ENCODE data around the gene FNDC3A. TPM values are rescaled to one million over a fixed set of nuclear protein-coding genes. Genes with fewer than 3 reads are reported as not detected.
"Not testable (repeated sequence)": the region's sequence is repeated elsewhere in the genome, so short reads cannot be mapped to it uniquely, and the experiment has no call there.

The FNDC3A gene
- polyA plus RNA-seq, 3 donors, result 66.6 to 81.9 (median 80.6) TPM

DNA sequence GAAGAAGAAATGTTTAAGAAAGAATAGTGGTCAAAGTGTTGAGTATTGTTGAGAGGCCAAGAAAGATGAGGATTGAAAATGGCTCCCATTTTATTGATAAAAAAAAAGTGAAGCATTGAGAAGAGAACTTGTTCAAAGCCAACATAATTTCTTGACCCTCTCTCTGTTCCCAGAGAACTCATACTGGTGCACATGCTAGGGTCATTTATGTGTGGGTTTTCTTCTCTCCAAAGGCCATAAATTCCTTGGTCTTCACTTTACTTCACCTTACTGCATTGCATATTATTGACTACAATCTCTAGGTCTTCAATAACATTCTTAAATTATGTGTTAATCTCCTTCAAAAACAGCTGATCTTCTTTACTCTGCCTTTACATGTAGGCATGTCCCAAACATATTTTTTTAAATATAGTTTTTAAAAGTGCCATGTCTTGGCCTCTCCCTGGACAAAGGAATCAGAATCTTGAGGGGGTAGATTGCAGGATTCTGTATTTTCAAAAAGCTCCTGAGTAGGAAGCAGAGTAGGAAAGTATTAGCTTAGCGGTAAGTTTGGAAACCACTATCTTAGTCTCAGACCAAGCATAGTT lies 1.8 kb upstream of the FNDC3A start:
- DNase-seq, result no peak

GRCh38 chr13:48975101-48975855 lies 434 bp upstream of the FNDC3A start:
- DNase-seq, result peak; percentile 60

GRCh38 chr13:48976576-48977285 lies 1.0 kb downstream of the FNDC3A start:
- DNase-seq, result peak; percentile 86

DNA sequence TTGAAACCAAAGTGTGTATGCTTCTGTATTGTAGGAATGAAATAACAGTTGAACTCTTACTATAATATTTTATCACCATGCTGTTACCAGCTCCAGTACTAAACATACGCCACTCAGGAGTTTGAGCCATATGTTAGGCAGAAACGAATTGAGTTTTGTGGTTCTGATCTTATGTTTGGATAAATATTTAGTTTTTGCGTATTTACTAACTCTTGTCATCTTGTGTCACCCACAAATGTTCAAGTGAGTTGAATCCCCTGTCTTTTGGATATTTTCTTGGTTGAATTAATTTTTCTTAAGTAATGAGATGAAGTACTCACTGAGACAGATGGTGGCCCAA lies 1.5 kb downstream of the FNDC3A start:
- DNase-seq, result peak; percentile 10

- no peak for DNase-seq
Measured at GRCh38 chr13:48977973-48978372, 2.3 kb downstream of the FNDC3A start.

GRCh38 chr13:48978942-48979601 lies 3.4 kb downstream of the FNDC3A start:
- no peak for DNase-seq

GRCh38 chr13:48979892-48980291 lies 4.2 kb downstream of the FNDC3A start:
- no peak for DNase-seq

DNA sequence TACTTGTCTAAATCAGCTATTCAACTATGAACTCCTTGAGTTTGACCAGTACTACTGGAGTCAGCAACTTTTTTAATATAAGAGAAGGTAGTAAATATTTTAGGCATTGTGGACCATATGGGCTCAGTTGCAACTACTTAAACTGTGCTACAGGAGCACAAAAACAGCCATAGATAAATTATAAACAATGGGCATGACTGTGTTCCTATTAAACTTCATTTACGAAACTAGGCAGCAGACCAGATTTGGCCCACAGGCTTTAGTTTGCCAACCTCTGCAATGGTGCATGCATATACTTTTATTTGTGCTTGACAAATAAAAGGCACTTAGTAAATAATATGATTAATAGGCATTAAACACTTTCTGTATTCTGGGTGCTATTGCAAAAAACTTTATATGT lies 7.6 kb downstream of the FNDC3A start:
- DNase-seq, result no peak

GRCh38 chr13:48985756-48986155 lies 10.0 kb downstream of the FNDC3A start:
- peak; percentile 39 for DNase-seq

DNA sequence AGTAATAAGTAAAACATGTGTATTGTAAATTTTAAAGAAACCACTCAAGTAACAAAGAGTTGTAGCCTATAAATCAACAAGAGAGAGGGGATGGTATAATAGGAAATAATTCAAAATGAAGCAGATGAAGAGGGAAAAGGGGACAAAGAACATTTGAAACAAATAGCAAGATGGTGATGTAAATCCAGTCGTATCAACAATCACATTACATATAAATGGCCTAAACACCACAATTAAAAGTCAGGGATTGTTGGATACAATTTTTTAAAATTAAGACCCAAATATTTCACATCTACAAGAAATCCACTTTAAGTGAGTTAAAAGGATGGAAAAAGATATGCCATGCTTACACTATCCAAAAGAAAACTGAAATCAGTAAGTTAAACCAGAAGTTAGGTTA lies 15.2 kb downstream of the FNDC3A start:
- DNase-seq, result no peak

DNA sequence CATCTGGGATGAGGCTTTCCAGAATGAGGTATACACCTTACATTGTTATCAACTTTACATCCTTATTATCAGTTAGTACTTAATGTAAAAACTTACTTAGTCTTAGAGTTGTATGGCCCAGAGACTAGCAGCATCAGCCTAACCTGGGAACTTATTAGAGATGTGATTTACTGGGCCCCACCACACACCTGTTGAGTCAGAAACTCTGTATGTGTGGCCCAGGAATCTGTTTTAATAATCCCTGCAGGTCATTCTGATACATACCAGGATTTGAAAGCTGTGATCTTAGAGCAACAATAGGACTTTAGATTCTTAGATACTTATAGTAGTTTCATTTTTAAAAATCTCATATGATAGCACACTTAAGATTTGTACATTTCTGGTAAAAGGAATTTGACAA lies 17.4 kb downstream of the FNDC3A start:
- no peak for DNase-seq

- DNase-seq, result no peak
Measured at GRCh38 chr13:48994706-48995105, 19.0 kb downstream of the FNDC3A start.

GRCh38 chr13:48998641-48999292 lies 23.1 kb downstream of the FNDC3A start:
- DNase-seq, result no peak

GRCh38 chr13:49000247-49000646 lies 24.5 kb downstream of the FNDC3A start:
- DNase-seq, result no peak

DNA sequence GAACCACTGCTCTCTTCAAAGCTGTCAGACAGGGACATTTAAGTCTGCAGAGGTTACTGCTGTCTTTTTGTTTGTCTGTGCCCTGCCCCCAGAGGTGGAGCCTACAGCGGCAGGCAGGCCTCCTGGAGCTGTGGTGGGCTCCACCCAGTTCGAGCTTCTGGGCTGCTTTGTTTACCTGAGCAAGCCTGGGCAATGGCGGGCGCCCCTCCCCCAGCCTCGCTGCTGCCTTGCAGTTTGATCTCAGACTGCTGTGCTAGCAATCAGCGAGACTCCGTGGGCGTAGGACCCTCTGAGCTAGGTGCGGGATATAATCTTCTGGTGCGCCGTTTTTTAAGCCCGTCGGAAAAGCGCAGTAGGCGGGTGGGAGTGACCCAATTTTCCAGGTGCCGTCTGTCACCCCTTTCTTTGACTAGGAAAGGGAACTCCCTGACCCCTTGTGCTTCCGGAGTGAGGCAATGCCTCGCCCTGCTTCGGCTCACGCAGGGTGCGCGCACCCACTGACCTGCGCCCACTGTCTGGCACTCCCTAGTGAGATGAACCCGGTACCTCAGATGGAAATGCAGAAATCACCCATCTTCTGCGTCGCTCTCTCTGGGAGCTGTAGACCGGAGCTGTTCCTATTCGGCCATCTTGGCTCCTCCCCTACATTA lies 43.4 kb downstream of the FNDC3A start:
- DNase-seq, result not testable (repeated sequence)

DNA sequence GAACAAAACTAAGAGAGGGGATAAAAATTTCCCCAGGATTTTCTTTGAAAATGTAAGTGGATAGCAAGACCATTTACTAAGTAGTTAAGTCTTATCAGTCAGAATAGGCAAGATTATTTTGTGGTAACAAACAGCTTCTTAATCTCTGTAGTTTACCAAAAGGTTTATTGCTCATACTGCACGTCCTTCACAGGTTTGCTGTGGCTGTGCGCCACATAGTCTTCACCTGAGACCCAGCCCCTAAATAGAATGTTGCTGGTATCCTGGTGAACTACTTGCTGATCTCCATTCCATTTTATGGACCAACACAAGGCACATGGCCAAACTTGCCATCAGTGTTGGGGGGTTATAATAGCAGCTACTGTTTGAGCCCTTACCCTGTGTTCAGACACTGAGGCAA lies 44.6 kb downstream of the FNDC3A start:
- DNase-seq, result no peak

- no peak for DNase-seq
Measured at GRCh38 chr13:49020940-49021553, 45.3 kb downstream of the FNDC3A start.

GRCh38 chr13:49021953-49022352 lies 46.2 kb downstream of the FNDC3A start:
- no peak for DNase-seq

DNA sequence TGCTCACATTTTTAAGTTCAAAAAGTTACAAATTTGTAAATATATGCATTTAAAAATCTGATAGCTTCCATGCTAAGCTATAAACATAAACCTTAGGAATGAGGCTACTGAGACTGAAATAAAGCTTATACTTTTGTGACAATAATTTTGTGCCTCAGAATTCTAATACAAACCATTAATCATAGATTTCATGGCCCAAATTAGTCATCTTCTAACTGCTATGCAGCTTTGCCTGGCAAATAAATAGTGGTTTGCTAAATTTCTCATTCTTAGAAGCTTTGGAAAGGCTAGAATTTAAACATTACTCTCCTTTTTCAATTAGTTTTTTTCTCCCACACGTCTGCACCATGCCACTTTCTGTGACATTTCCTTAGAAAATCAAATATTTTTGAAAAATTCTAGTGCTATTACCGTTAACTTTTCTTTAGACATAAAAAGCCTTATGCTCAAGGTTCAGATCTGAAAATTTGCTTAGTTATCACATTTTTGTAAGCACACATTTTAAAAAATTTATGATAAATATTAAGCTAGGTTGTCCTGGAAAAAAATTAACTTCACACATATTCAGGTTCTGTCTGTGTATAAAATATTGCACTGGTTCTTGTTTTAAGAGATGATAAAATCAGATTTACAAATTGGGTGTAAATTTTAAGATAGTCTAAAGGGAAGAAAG lies 46.9 kb downstream of the FNDC3A start:
- DNase-seq, result no peak

DNA sequence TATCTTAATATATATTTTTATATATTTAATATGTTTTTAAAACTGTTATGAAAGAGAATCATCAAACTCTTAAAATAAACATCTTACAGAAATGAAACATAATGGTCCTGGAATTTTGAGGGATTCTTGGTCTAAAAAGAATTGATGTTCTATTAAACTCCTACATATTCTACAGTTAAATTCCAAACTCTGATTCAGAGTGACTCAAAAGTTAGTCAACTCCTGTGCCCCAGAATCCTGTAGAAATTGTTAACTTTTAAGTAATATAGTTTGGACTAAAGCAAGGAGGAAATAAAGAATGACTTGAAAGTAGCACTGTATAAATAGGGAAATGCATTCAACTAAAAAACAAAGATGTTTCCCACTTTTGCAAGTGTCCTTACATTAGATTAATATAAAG lies 47.7 kb downstream of the FNDC3A start:
- DNase-seq, result no peak

- DNase-seq, result no peak
Measured at GRCh38 chr13:49026851-49027250, 51.1 kb downstream of the FNDC3A start.

Measured in renal pelvis (tissue), 4 donors.